Measurements from ENCODE around the gene PLEKHM3. TPM values are rescaled to one million over a fixed set of nuclear protein-coding genes. Genes with fewer than 3 reads are reported as not detected.

PLEKHM3 gene
- total and polyA plus RNA-seq, 2 of the 4 experiments (the other 2 are of a cell fraction): 2.4 to 11.3 TPM

GRCh38 chr2:208069186-208069585 is 43.9 kb upstream of the PLEKHM3 start:
- Histone ChIP-seq H3K4me2 (ENCODE audit: low read depth, low read length) (no peak overlapping the region), H3K4ac (ENCODE audit: low read depth, low read length) (no peak overlapping the region), H4K20me1 (ENCODE audit: insufficient read depth, low read length) (no peaks in the 10 kb centered on the region), H2BK120ac (ENCODE audit: low read depth, low read length) (no peak overlapping the region), H4K91ac (ENCODE audit: insufficient read depth, low read depth, low read length) (no peak overlapping the region), H3K27me3 (ENCODE audit: control insufficient read depth, insufficient read depth, low read length) (peaks cover 3% of the 10 kb centered on the region), H3K9me1 (ENCODE audit: insufficient read depth, low read length) (peaks cover 4% of the 10 kb centered on the region), H3K4me1 (ENCODE audit: control insufficient read depth, insufficient read depth, low read length) (peaks cover 3% of the 10 kb centered on the region; the same call in 1 of the 2 replicates), H3K14ac (replicated peaks; ENCODE audit: low read depth, low read length) (no peak overlapping the region), H3K23ac (ENCODE audit: low read depth, low read length) (no peak overlapping the region), H3K56ac (ENCODE audit: extremely low read depth, insufficient read depth, low read length) (no peak overlapping the region), H3K36me3 (ENCODE audit: control insufficient read depth, insufficient read depth, low read length) (no peaks in the 10 kb centered on the region), H4K8ac (ENCODE audit: low read depth in 2 of 2, low read length in 2 of 2) (no peak overlapping the region), H2BK5ac (ENCODE audit: low read depth, low read length, poor library complexity, severe bottlenecking) (no peak overlapping the region), H3K9me3 (ENCODE audit: control insufficient read depth, insufficient read depth, low read length) (no peaks in the 10 kb centered on the region), H2AK5ac (ENCODE audit: low read depth, low read length) (no peak overlapping the region), H3K79me1 (ENCODE audit: low read depth in 1 of 2, low read length in 2 of 2) (no peaks in the 10 kb centered on the region), H3K9ac (ENCODE audit: low read depth, low read length) (no peak overlapping the region), H3K18ac (ENCODE audit: low read depth, low read length) (no peak overlapping the region), H3K4me3 (ENCODE audit: insufficient read depth, low read depth, low read length) (no peak overlapping the region), H3K27ac (ENCODE audit: insufficient read depth, low read length) (no peak overlapping the region), H2AK9ac (replicated peaks; ENCODE audit: low read depth, low read length, poor library complexity) (no peak overlapping the region), H2AFZ (replicated peaks; ENCODE audit: low read length, poor library complexity) (no peak overlapping the region), H2BK15ac (ENCODE audit: low read depth, low read length) (no peak overlapping the region), H2BK20ac (ENCODE audit: low read depth, low read length) (no peak overlapping the region), H4K5ac (ENCODE audit: low read depth, low read length) (no peak overlapping the region)
- DNase-seq (peak; percentile 17), ATAC-seq (ENCODE audit: low read depth) (no peak)
- dilution Hi-C loops (cut with HindIII; ENCODE audit: low sequenced_read_pairs, unreplicated experiment) (no loop called here), intact Hi-C loops (cut with micrococcal nuclease) (no loop called here), in situ Hi-C loops (cut with MboI; ENCODE audit: low sequenced_read_pairs) (loop anchor here (25.0 kb wide), 2 partner anchors 432 to 582 kb away; partner anchors contain the start of gene METTL21A)
- WGBS, 2 experiments (ENCODE audit: extremely low coverage in 2 of 2, insufficient read length in 1 of 2): no CpG with 5 or more reads among the region's 4 CpGs
- POLR2A ChIA-PET (ENCODE audit: unreplicated experiment): interaction anchor here (0.6 kb wide), 1 partner anchor 452 kb away, joined by 3 read pairs; no protein-coding TSS in a partner anchor
- no peak for TF ChIP-seq ELK1 (IDR thresholded peaks at IDR 0.05; ENCODE audit: borderline replicate concordance, low read depth, low read length)
- TF ChIP-seq RFX5 (IDR thresholded peaks at IDR 0.05; ENCODE audit: low read depth, low read length): no peak
- no peak for TF ChIP-seq POLR2A (IDR thresholded peaks at IDR 0.05; ENCODE audit: low read depth, low read length)
- no peak for TF ChIP-seq RAD21 (IDR thresholded peaks at IDR 0.05; ENCODE audit: low read length)
- TF ChIP-seq MXI1 (IDR thresholded peaks at IDR 0.05; ENCODE audit: borderline replicate concordance, low read depth, low read length): no peak
- no peak for TF ChIP-seq CEBPB (IDR thresholded peaks at IDR 0.05; ENCODE audit: low read depth, low read length)
- no peak for TF ChIP-seq RCOR1 (IDR thresholded peaks at IDR 0.05; ENCODE audit: insufficient replicate concordance, low read length)
- TF ChIP-seq SMC3 (IDR thresholded peaks at IDR 0.05; ENCODE audit: low read depth, low read length): no peak
- TF ChIP-seq MAFK (IDR thresholded peaks at IDR 0.05; ENCODE audit: low read depth, low read length): no peak
- TF ChIP-seq, protein P1, sequence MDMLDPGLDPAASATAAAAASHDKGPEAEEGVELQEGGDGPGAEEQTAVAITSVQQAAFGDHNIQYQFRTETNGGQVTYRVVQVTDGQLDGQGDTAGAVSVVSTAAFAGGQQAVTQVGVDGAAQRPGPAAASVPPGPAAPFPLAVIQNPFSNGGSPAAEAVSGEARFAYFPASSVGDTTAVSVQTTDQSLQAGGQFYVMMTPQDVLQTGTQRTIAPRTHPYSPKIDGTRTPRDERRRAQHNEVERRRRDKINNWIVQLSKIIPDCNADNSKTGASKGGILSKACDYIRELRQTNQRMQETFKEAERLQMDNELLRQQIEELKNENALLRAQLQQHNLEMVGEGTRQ (IDR thresholded peaks at IDR 0.05; ENCODE audit: low read depth, low read length): no peak
- BruUV-seq (replicated peaks): no TSS peak
- CTCF ChIA-PET: interaction anchor here (1.4 kb wide), 1 partner anchor 323 kb away, joined by 4 read pairs; no protein-coding TSS in a partner anchor

Measured in IMR-90 (cell line).